GM18861 (cell line): ENCODE results near the gene IFI27L2.
A peak's percentile ranks its signal among the peaks of the same experiment; 100 is the strongest.
"Not testable (repeated sequence)": the region's sequence is repeated elsewhere in the genome, so short reads cannot be mapped to it uniquely, and the experiment has no call there.

Source experiments
- ATAC-seq: cut with Tn5 transposase; IDR thresholded peaks from one replicate; pipeline ENCODE4 v1.9.1; 2021; ENCODE audit not compliant: unreplicated experiment

The IFI27L2 gene

GRCh38 chr14:94129111-94129757 is at the start of gene IFI27L2:
Gene IFI27L2, minus strand, starts transcription at chr14:94129604. Its CDS starts 40 bp downstream, at chr14:94129564.
- peak; percentile 80 for ATAC-seq

GRCh38 chr14:94177806-94178205 is 48.4 kb upstream of the IFI27L2 start:
- ATAC-seq: no peak

- ATAC-seq: no peak
Observed at GRCh38 chr14:94176808-94177207, 47.4 kb upstream of the IFI27L2 start.

GRCh38 chr14:94175747-94176146 is 46.3 kb upstream of the IFI27L2 start:
- ATAC-seq: no peak

GRCh38 chr14:94175011-94175745 is 45.8 kb upstream of the IFI27L2 start:
- no peak for ATAC-seq

- ATAC-seq: no peak
Observed at GRCh38 chr14:94174604-94175010, 45.2 kb upstream of the IFI27L2 start.

- ATAC-seq: peak; percentile 64
Observed at GRCh38 chr14:94173885-94174603, 44.6 kb upstream of the IFI27L2 start, which contains the start of gene PPP4R4. Gene PPP4R4, plus strand, starts transcription at chr14:94174322. Its CDS starts 144 bp downstream, at chr14:94174466.

- ATAC-seq: no peak
Observed at GRCh38 chr14:94173471-94173884, 44.1 kb upstream of the IFI27L2 start.

- ATAC-seq: no peak
Observed at GRCh38 chr14:94172545-94172944, 43.1 kb upstream of the IFI27L2 start.

GRCh38 chr14:94171208-94171607 is 41.8 kb upstream of the IFI27L2 start:
- ATAC-seq: no peak

GRCh38 chr14:94170136-94170535 is 40.7 kb upstream of the IFI27L2 start:
- ATAC-seq: no peak

- no peak for ATAC-seq
Observed at GRCh38 chr14:94165744-94166143, 36.3 kb upstream of the IFI27L2 start.

GRCh38 chr14:94164685-94165431 is 35.5 kb upstream of the IFI27L2 start:
- ATAC-seq: no peak

GRCh38 chr14:94163796-94164195 is 34.4 kb upstream of the IFI27L2 start:
- ATAC-seq: no peak

GRCh38 chr14:94162466-94162865 is 33.1 kb upstream of the IFI27L2 start:
- ATAC-seq: no peak

- no peak for ATAC-seq
Observed at GRCh38 chr14:94161981-94162380, 32.6 kb upstream of the IFI27L2 start.

GRCh38 chr14:94161058-94161457 is 31.7 kb upstream of the IFI27L2 start:
- no peak for ATAC-seq

GRCh38 chr14:94158239-94158883 is 29.0 kb upstream of the IFI27L2 start:
- ATAC-seq: no peak

GRCh38 chr14:94157197-94157596 is 27.8 kb upstream of the IFI27L2 start:
- ATAC-seq: no peak

GRCh38 chr14:94156143-94156542 is 26.7 kb upstream of the IFI27L2 start:
- ATAC-seq: not testable (repeated sequence)
